HEK293 (cell line): ENCODE results near the gene RNH1.

Experiments
- CTCF ChIA-PET: fragments of 350-600 bp; formaldehyde crosslinking; extraction: SDS; loops from one replicate; lab custom pipeline; 2021; ENCODE audit warnings: antibody characterized with exemption; lab: Yijun Ruan, JAX
- POLR2A ChIA-PET: fragments of 300-600 bp; formaldehyde crosslinking; extraction: SDS; loops from one replicate; lab custom pipeline; 2020; ENCODE audit warnings: antibody characterized with exemption, inconsistent platforms; lab: Yijun Ruan, JAX
- H3K27ac ChIP-seq: fragments of 200-500 bp; sonication (Bioruptor generic); 2 replicates; pipeline ENCODE4 v1.5.1; 2014; ENCODE audit warnings: low read depth, low read length, control low read depth, inconsistent platforms; ENCODE audit errors: extremely low read depth
- H3K36me3 ChIP-seq, 2 experiments: fragments of 200-500 bp in 1 of 2; sonication (Bioruptor generic) in 1 of 2; 1 replicate in 1 of 2; 2 replicates in 1 of 2; pipeline ENCODE4 v1.5.1; 2014 to 2017; ENCODE audit warnings: inconsistent platforms in 2 of 2, low read length in 2 of 2; ENCODE audit not compliant: control insufficient read depth in 2 of 2, insufficient read depth in 1 of 2
- H3K4me1 ChIP-seq: fragments of 200-500 bp; sonication (Bioruptor generic); 2 replicates; pipeline ENCODE4 v1.5.1; 2014; ENCODE audit warnings: mild to moderate bottlenecking, low read length, inconsistent platforms; ENCODE audit not compliant: control insufficient read depth, insufficient read depth
- H3K4me3 ChIP-seq: 2 replicates; pipeline ENCODE4 v1.5.1; 2011; ENCODE audit warnings: low read depth, mild to moderate bottlenecking, control low read depth, low read length, moderate library complexity
- H3K9me3 ChIP-seq: fragments of 200-500 bp; sonication (Bioruptor generic); 2 replicates; pipeline ENCODE4 v1.5.1; 2014; ENCODE audit warnings: low read depth, low read length, inconsistent platforms; ENCODE audit not compliant: control insufficient read depth, insufficient read depth
- AEBP2 ChIP-seq: fragments of 450-650 bp; formaldehyde crosslinking; IDR thresholded peaks from 2 replicates; pipeline ENCODE4 v1.5.1; 2016; ENCODE audit warnings: missing biosample characterization, missing genetic modification characterization, borderline replicate concordance
- EGR2 ChIP-seq: fragments of 450-650 bp; formaldehyde crosslinking; IDR thresholded peaks from 2 replicates; pipeline ENCODE4 v1.5.1; 2016; ENCODE audit warnings: low read depth, missing biosample characterization, missing genetic modification characterization
- IKZF3 ChIP-seq: fragments of 450-650 bp; IDR thresholded peaks from 2 replicates; pipeline ENCODE4 v1.5.0; 2018; ENCODE audit warnings: missing biosample characterization, mild to moderate bottlenecking, missing genetic modification characterization, moderate library complexity
- MYNN ChIP-seq: fragments of 450-650 bp; formaldehyde crosslinking; IDR thresholded peaks from 2 replicates; pipeline ENCODE4 v1.5.1; 2016; ENCODE audit warnings: missing biosample characterization, missing genetic modification characterization, borderline replicate concordance
- ZNF133 ChIP-seq: fragments of 450-650 bp; formaldehyde crosslinking; IDR thresholded peaks from 2 replicates; pipeline ENCODE4 v1.5.1; 2016; ENCODE audit warnings: missing biosample characterization, missing genetic modification characterization
- ZNF148 ChIP-seq: fragments of 450-650 bp; formaldehyde crosslinking; IDR thresholded peaks from 2 replicates; pipeline ENCODE4 v1.5.0; 2017; ENCODE audit warnings: missing biosample characterization, missing genetic modification characterization, borderline replicate concordance
- ZNF202 ChIP-seq: fragments of 450-650 bp; formaldehyde crosslinking; IDR thresholded peaks from 2 replicates; pipeline ENCODE4 v1.5.1; 2016; ENCODE audit warnings: missing biosample characterization, missing genetic modification characterization, borderline replicate concordance
- ZNF280C ChIP-seq: fragments of 450-650 bp; formaldehyde crosslinking; IDR thresholded peaks from 2 replicates; pipeline ENCODE4 v1.5.1; 2016; ENCODE audit warnings: missing biosample characterization, missing genetic modification characterization
- ZNF404 ChIP-seq: fragments of 450-650 bp; formaldehyde crosslinking; IDR thresholded peaks from 2 replicates; pipeline ENCODE4 v1.5.1; 2017; ENCODE audit warnings: missing biosample characterization, missing genetic modification characterization
- ZNF48 ChIP-seq: fragments of 450-650 bp; formaldehyde crosslinking; IDR thresholded peaks from 2 replicates; pipeline ENCODE4 v1.5.1; 2016; ENCODE audit warnings: missing biosample characterization, missing genetic modification characterization
- ZNF501 ChIP-seq: fragments of 450-650 bp; formaldehyde crosslinking; IDR thresholded peaks from 2 replicates; pipeline ENCODE4 v1.5.1; 2016; ENCODE audit warnings: missing biosample characterization, missing genetic modification characterization
- ZNF518A ChIP-seq: fragments of 450-650 bp; formaldehyde crosslinking; conservative IDR thresholded peaks from 2 replicates; pipeline ENCODE4 v1.5.1; 2016; ENCODE audit warnings: low read depth, missing biosample characterization, missing genetic modification characterization
- ZNF529 ChIP-seq: fragments of 450-650 bp; formaldehyde crosslinking; IDR thresholded peaks from 2 replicates; pipeline ENCODE4 v1.5.1; 2017; ENCODE audit warnings: missing genetic modification characterization, missing biosample characterization; ENCODE audit not compliant: insufficient replicate concordance
- ZNF596 ChIP-seq: fragments of 450-650 bp; IDR thresholded peaks from 2 replicates; pipeline ENCODE4 v1.5.0; 2018; ENCODE audit warnings: missing biosample characterization, mild to moderate bottlenecking, missing genetic modification characterization, moderate library complexity
- ZNF704 ChIP-seq: fragments of 450-650 bp; formaldehyde crosslinking; IDR thresholded peaks from 2 replicates; pipeline ENCODE4 v1.5.1; 2016; ENCODE audit warnings: missing biosample characterization, missing genetic modification characterization
- ZNF747 ChIP-seq: fragments of 450-650 bp; formaldehyde crosslinking; IDR thresholded peaks from 2 replicates; pipeline ENCODE4 v1.5.1; 2016; ENCODE audit warnings: missing biosample characterization, missing genetic modification characterization
- ZNF777 ChIP-seq: fragments of 450-650 bp; formaldehyde crosslinking; IDR thresholded peaks from 2 replicates; pipeline ENCODE4 v1.5.1; 2017; ENCODE audit warnings: missing biosample characterization, missing genetic modification characterization, borderline replicate concordance
- ZSCAN30 ChIP-seq: fragments of 450-650 bp; IDR thresholded peaks from 2 replicates; pipeline ENCODE4 v1.5.1; 2018; ENCODE audit warnings: missing biosample characterization, mild to moderate bottlenecking, missing genetic modification characterization, moderate library complexity
- ZSCAN4 ChIP-seq: fragments of 450-650 bp; formaldehyde crosslinking; IDR thresholded peaks from 2 replicates; pipeline ENCODE4 v1.5.1; 2017; ENCODE audit warnings: missing biosample characterization, missing genetic modification characterization

The RNH1 gene

GRCh38 chr11:453564-453963, 53.5 kb downstream of the RNH1 start (continued):
- TF ChIP-seq ZNF704 (no peak), EGR2 (no peak), ZNF529 (no peak), IKZF3 (tag by site-specific recombination) (no peak), ZNF596 (tag by site-specific recombination) (no peak), ZNF48 (no peak), ZNF404 (tag by site-specific recombination) (no peak), ZNF501 (tag by site-specific recombination) (no peak), ZNF747 (tag by site-specific recombination) (no peak)

GRCh38 chr11:452916-453527, 54.0 kb downstream of the RNH1 start:
- no peaks in the 10 kb centered on the region for H3K4me1 ChIP-seq
- no peak overlapping the region for H3K27ac ChIP-seq
- peaks cover 0 to 51% of the 10 kb centered on the region in 2 experiments; a peak in 1 of 3 replicates for H3K36me3 ChIP-seq
- H3K9me3 ChIP-seq = no peaks in the 10 kb centered on the region
- no peak overlapping the region for H3K4me3 ChIP-seq
- POLR2A ChIA-PET = no interaction called here
- TF ChIP-seq ZNF518A = no peak
- no peak for TF ChIP-seq ZNF777 (tag by site-specific recombination)
- no peak for TF ChIP-seq MYNN (tag by site-specific recombination)
- no peak for TF ChIP-seq ZNF133 (tag by site-specific recombination)
- no peak for TF ChIP-seq ZNF280C (tag by site-specific recombination)
- no peak for TF ChIP-seq ZSCAN4 (tag by site-specific recombination)
- TF ChIP-seq ZNF148 (tag by site-specific recombination) = no peak
- no peak for TF ChIP-seq AEBP2 (tag by site-specific recombination)
- TF ChIP-seq ZNF202 (tag by site-specific recombination) = no peak
- no peak for TF ChIP-seq ZSCAN30 (tag by site-specific recombination)
- CTCF ChIA-PET = interaction anchor here (0.6 to 1.2 kb wide), 2 partner anchors 66 to 99 kb away, joined by 3 read pairs; no protein-coding TSS in a partner anchor
